Heart left ventricle (tissue), 16 donors: ENCODE results near the gene TXLNA. TPM values are rescaled to one million over a fixed set of nuclear protein-coding genes. Genes with fewer than 3 reads are reported as not detected.

Source experiments
- ATAC-seq, 4 donors: fragments of 200-7000 bp; cut with Tn5 transposase; one replicate each; pipeline ENCODE4 v1.9.1; 2020 to 2022; ENCODE audit warnings: moderate library complexity in 4 of 4, mild to moderate bottlenecking in 3 of 4, moderate number of reproducible peaks in 1 of 4
- DNase-seq, 5 donors: peaks; one replicate each; pipeline ENCODE4 v3.0.0-alpha.2; 2020
- H3K27ac ChIP-seq, 12 donors: fragments of 200-600 bp; sonication (generic) in 4 of 12; one replicate each; pipeline versions ENCODE4 v1.5.0 to v1.8.0; 2016 to 2022; ENCODE audit warnings: mild to moderate bottlenecking in 2 of 12
- H3K27me3 ChIP-seq, 9 donors: fragments of 200-600 bp; sonication (generic) in 2 of 9; one replicate each; pipeline versions ENCODE4 v1.5.1 to v1.8.0; 2016 to 2022; ENCODE audit warnings: mild to moderate bottlenecking in 3 of 9
- H3K36me3 ChIP-seq, 9 donors: fragments of 200-600 bp; sonication (generic) in 2 of 9; one replicate each; pipeline versions ENCODE4 v1.5.0 to v1.8.0; 2018 to 2022; ENCODE audit warnings: mild to moderate bottlenecking in 2 of 9
- H3K4me1 ChIP-seq, 12 donors: fragments of 200-600 bp; sonication (generic) in 4 of 12; one replicate each; pipeline versions ENCODE4 v1.5.0 to v1.8.0; 2016 to 2022; ENCODE audit warnings: mild to moderate bottlenecking in 3 of 12
- H3K4me3 ChIP-seq, 12 donors: fragments of 200-600 bp; sonication (generic) in 4 of 12; one replicate each; pipeline versions ENCODE4 v1.5.0 to v1.8.0; 2017 to 2022; ENCODE audit warnings: mild to moderate bottlenecking in 9 of 12, moderate library complexity in 4 of 12
- H3K9me3 ChIP-seq, 12 donors: fragments of 200-600 bp; sonication (generic) in 4 of 12; one replicate each; pipeline versions ENCODE4 v1.5.0 to v1.8.0; 2016 to 2022; ENCODE audit warnings: mild to moderate bottlenecking in 1 of 12
- POLR2A ChIP-seq, 2 donors: fragments of 450-650 bp; IDR thresholded peaks; one replicate each; pipeline ENCODE4 v1.6.1; 2017; ENCODE audit warnings: antibody characterized with exemption in 2 of 2, mild to moderate bottlenecking in 2 of 2, moderate library complexity in 2 of 2
- WGBS, 4 donors: extraction: QIAGEN DNeasy Blood & Tissue Kit in 2 of 4; methylation state at CpG; one replicate each; pipeline versions ENCODE4 v1.1.5 to v1.1.7; 2013 to 2018; 5-methylcytosine and 5-hydroxymethylcytosine counted together
- intact Hi-C, 10 donors: fragments of 100-400 bp; cut with DNase I; formaldehyde crosslinking; loops; one replicate each; pipeline versions ENCODE4 v1.11.1 to v1.14.2; 2022
- polyA plus RNA-seq, 2 donors: library from polyadenylated mRNA; stranded (reverse); fragments of 200-250 nt; gene quantifications; one replicate each; pipeline ENCODE4 v1.2.3, GENCODE V29; 2013
- total RNA-seq, 9 donors: library from RNA; depleted of rRNA in 2 of 9; stranded (reverse); fragments of >200 nt in 2 of 9; fragmentation: NEBNext Ultra II Directional in 3 of 9; extraction: Animal tissue kit (Norgen Biotek cat#: 25700) in 3 of 9; gene quantifications; one replicate each; pipeline versions ENCODE4 v1.1.0 to v1.2.4, GENCODE V29; 2016 to 2023
- TF ChIP-seq, protein P1 (sequence below), 12 donors: fragments of 200-600 bp; sonication (generic) in 4 of 12; IDR thresholded peaks; one replicate each; pipeline versions ENCODE4 v1.5.0 to v1.8.0; 2018 to 2022; ENCODE audit warnings: antibody characterized with exemption in 12 of 12, mild to moderate bottlenecking in 5 of 12
- donor health status: ischemic (EF 13 %, LVEDD 7.1; RV severe dilation, severe dysfunction).
- donor health status: healthy with polysubstance abuse.
- donor health status: DM: no; HTN: yes; CAD: no.
- donor health status: DM: no; HTN: no; CAD: no.
- donor health status: ischemic (EF 25% LVEDD 6.9; RV normal size, moderate dysfunction).
- donor health status: ischemic (EF 25% LVEDD 5.7; RV mildly dilated, moderate dysfunction).
- donor health status: healthy.
- donor health status: DM: yes; HTN: yes; CAD: no.
- donor health status: ischemic (EF 35%, LVEDD 5.7; RV mildly dilated, moderate dysfunction).
- donor health status: nonischemic (EF 11% LVEDD 7.7; RV severe dilation, severe dysfunction).
- donor health status: DM: yes; HTN: yes; CAD: no.
- donor health status: PGD.
- donor health status: ischemic (EF 29% LVEDD 5.4; RV normal size, mild dysfunction).
- donor health status: nonischemic (EF 23%, LVEDD 6.1; RV moderate dilation, normal function).

TXLNA gene
- total and polyA plus RNA-seq, 11 donors, result 8.7 to 35.9 (median 18.6) TPM

- ATAC-seq (no peak), DNase-seq (no peak)
- TF ChIP-seq POLR2A (IDR thresholded peaks at IDR 0.05), result no peak
- TF ChIP-seq, protein P1, sequence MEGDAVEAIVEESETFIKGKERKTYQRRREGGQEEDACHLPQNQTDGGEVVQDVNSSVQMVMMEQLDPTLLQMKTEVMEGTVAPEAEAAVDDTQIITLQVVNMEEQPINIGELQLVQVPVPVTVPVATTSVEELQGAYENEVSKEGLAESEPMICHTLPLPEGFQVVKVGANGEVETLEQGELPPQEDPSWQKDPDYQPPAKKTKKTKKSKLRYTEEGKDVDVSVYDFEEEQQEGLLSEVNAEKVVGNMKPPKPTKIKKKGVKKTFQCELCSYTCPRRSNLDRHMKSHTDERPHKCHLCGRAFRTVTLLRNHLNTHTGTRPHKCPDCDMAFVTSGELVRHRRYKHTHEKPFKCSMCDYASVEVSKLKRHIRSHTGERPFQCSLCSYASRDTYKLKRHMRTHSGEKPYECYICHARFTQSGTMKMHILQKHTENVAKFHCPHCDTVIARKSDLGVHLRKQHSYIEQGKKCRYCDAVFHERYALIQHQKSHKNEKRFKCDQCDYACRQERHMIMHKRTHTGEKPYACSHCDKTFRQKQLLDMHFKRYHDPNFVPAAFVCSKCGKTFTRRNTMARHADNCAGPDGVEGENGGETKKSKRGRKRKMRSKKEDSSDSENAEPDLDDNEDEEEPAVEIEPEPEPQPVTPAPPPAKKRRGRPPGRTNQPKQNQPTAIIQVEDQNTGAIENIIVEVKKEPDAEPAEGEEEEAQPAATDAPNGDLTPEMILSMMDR (IDR thresholded peaks at IDR 0.05), result no peak
- Histone ChIP-seq H3K9me3 (no peaks in the 10 kb centered on the region), H3K27ac (no peak overlapping the region), H3K36me3 (peaks cover 0 to 69% (median 62%) of the 10 kb centered on the region in 9 donors), H3K4me3 (no peak overlapping the region), H3K27me3 (no peaks in the 10 kb centered on the region), H3K4me1 (peaks cover 0 to 10% (median 0%) of the 10 kb centered on the region in 12 donors)
- intact Hi-C loops, result no loop called here
- WGBS, 4 donors, result 85 to 97% (median 91%) methylated on average over 1 of the region's 1 CpG
Measured at GRCh38 chr1:32172621-32173245, 6.7 kb upstream of the TXLNA start.

- Histone ChIP-seq H3K4me1 (peaks cover 4 to 43% (median 31%) of the 10 kb centered on the region in 12 donors), H3K27me3 (no peaks in the 10 kb centered on the region), H3K27ac (peak overlapping the region; percentile 80 to 99 (median 94)), H3K4me3 (peak overlapping the region in 11 of 12 donors; percentile 30 to 81 (median 71)), H3K36me3 (peaks cover 0 to 35% (median 30%) of the 10 kb centered on the region in 9 donors), H3K9me3 (no peaks in the 10 kb centered on the region)
- WGBS, 4 donors, result 85 to 92% (median 89%) methylated on average over 7 of the region's 7 CpGs
- TF ChIP-seq POLR2A (IDR thresholded peaks at IDR 0.05), result no peak
- TF ChIP-seq, protein P1 (IDR thresholded peaks at IDR 0.05), result no peak
- no peak for DNase-seq
- no peak for ATAC-seq
- intact Hi-C loops, result loop anchor here in 1 of 10 donors (2.0 kb wide), 1 partner anchor 70 kb away; the partner anchor contains the start of gene KPNA6
Measured at GRCh38 chr1:32178380-32179192, 889 bp upstream of the TXLNA start.

GRCh38 chr1:32179193-32179442 is 357 bp upstream of the TXLNA start:
- Histone ChIP-seq H3K27me3 (no peaks in the 10 kb centered on the region), H3K4me1 (peaks cover 4 to 49% (median 34%) of the 10 kb centered on the region in 12 donors), H3K27ac (peak overlapping the region; percentile 80 to 99 (median 94)), H3K4me3 (peak overlapping the region; percentile 30 to 81 (median 69)), H3K36me3 (peaks cover 0 to 37% (median 30%) of the 10 kb centered on the region in 9 donors), H3K9me3 (no peaks in the 10 kb centered on the region)
- WGBS, 4 donors, result 8 to 12% (median 10%) methylated on average over 6 to 7 of the region's 7 CpGs
- intact Hi-C loops, result loop anchor here in 1 of 10 donors (2.0 kb wide), 1 partner anchor 70 kb away; the partner anchor contains the start of gene KPNA6
- peak; percentile 16 to 27 (median 26) for ATAC-seq
- TF ChIP-seq POLR2A (IDR thresholded peaks at IDR 0.05), result no peak
- TF ChIP-seq, protein P1 (IDR thresholded peaks at IDR 0.05), result no peak
- DNase-seq, result no peak
